ENCODE measurements around the gene RSKR.

Gene RSKR

DNA sequence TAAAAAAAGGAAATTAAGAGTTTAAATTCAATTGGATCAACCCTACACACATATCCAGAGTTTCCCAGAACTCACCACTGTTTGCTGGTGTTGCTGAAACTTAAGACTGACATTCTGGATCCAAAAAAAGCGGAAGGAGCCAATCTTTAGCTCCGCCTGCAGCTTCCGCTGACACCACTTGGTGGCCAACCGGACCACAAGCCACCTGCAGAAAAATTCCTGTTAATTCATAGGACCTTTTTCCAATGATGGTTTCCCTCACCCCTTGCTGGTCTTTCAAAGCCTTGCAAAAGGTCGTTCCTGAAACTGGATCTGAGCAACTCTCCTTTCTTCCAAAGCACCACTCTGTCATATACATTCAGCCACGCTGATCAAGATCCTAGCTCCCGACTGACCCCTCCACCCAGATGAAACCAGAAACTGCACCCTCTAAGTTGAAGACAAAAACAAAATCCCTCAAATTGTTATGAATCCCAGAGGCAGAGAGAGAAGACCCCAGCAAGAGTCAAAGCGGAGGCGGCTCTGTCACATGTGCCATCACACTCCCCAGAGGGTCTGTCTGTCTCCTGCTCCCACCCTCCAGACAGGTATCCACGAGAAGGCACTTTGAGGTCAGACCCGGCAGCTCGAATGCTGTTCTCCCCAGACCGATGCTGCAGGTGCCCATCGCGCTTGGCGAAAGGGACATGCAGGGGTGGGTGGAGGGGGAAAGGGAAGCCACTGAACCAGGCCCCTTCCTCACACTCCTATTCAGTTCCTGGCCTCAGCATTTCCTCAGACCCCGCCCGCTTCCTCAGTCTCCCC, 30.2 kb upstream of the RSKR start:
- H3K36me3 Mint-ChIP-seq: peaks cover 38 to 54% of the 10 kb centered on the region in 2 donors
- DNase-seq: peak; percentile 48

DNA sequence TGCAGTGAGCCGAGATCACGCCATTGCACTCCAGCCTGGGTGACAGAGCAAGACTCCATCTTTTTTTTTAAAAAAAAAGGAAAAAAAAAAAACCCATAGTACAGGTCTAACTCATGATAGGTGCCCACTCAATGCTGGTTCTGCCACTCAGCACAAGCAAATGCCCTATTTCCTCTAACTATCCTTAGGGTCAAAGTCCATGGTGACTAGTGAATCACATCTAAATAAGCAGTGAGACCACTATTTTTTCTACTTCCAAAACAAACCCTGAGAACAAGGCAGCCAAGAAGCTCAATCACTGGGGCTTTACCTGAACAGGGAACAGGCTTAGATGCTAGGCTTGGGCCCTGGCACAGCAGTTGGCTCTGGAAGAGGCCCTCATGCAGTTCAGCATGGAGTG, 27.6 kb upstream of the RSKR start:
- Mint-ChIP-seq H3K4me1 (peaks cover 30 to 33% of the 10 kb centered on the region in 2 donors), H3K9me3 (no peaks in the 10 kb centered on the region), H3K36me3 (peaks cover 46 to 61% of the 10 kb centered on the region in 2 donors), H3K27me3 (no peaks in the 10 kb centered on the region), H3K4me3 (no peak overlapping the region), H3K27ac (peak overlapping the region; percentile 67)
- no peak for ATAC-seq (replicated peaks)
- no peak for DNase-seq

More for the DNA sequence above, 30.2 kb upstream of the RSKR start:
- Mint-ChIP-seq H3K9me3 (no peaks in the 10 kb centered on the region), H3K4me3 (peak overlapping the region; percentile 92 to 94), H3K4me1 (peaks cover 28 to 44% of the 10 kb centered on the region in 2 donors), H3K27me3 (no peaks in the 10 kb centered on the region), H3K27ac (peak overlapping the region; percentile 95)
- ATAC-seq (replicated peaks): peak; percentile 21 to 22

DNA sequence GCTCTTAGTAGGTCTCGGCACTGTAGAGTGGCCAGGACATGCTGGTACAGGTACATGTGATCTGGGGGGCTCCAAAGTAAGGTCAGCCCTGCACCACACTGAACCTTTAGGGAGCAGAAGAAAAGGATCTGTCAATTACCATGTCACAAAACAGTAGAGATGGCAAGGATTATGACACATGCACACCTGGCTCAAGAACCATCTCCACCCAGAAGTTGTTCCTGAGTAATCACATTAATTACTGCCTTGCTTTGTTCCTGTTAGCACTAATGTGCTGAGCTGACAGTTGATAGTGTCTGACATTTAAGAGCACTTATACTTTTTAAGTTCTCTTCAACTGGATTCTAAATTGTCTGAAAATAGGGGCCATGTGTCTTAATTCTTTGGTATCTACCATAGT, 21.5 kb upstream of the RSKR start:
- no peak for ATAC-seq (replicated peaks)

DNA sequence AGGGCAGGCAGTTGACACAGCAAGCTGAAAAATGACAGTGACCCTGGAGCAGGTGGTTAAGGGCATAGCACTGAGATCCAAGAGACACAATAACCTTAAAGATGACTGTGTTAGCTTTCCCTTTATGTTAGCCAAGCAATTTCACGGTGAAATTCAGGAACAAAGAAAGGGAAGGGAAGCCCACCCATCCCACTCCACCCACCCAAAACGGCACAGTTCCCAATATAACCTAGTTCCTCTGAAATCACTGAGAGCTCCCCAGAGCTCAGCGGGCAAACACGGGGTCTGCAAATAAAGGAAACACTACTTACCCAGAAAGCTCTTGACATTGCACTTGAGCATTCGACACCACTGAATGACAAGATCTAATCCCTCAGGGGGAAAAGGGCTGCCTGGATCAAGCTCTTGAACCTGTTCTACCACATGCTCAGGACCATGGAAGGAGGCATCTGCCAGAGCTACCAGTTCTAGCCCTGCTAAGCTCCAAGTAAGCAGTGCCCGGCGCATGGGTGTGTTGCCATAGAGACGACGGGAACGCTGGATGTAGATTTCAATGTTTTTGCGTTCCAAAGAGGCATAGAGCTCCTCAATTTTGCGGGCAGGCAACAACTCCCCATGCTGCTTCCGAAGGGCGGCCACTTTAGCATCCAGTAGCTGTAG, 20.4 kb upstream of the RSKR start:
- ATAC-seq (replicated peaks) (no peak), DNase-seq (no peak)
- Mint-ChIP-seq H3K36me3 (peaks cover 55 to 76% of the 10 kb centered on the region in 2 donors), H3K4me1 (peaks cover 24 to 27% of the 10 kb centered on the region in 2 donors), H3K9me3 (no peaks in the 10 kb centered on the region), H3K27me3 (no peaks in the 10 kb centered on the region), H3K27ac (no peak overlapping the region), H3K4me3 (peak overlapping the region in 1 of 2 donors; percentile 17)

More for the DNA sequence above, 21.5 kb upstream of the RSKR start:
- no peak for DNase-seq
- no peaks in the 10 kb centered on the region for H3K9me3 Mint-ChIP-seq
- no peak overlapping the region for H3K27ac Mint-ChIP-seq
- H3K4me1 Mint-ChIP-seq: peaks cover 26 to 27% of the 10 kb centered on the region in 2 donors
- no peaks in the 10 kb centered on the region for H3K27me3 Mint-ChIP-seq
- peaks cover 63 to 80% of the 10 kb centered on the region in 2 donors for H3K36me3 Mint-ChIP-seq
- H3K4me3 Mint-ChIP-seq: no peak overlapping the region

DNA sequence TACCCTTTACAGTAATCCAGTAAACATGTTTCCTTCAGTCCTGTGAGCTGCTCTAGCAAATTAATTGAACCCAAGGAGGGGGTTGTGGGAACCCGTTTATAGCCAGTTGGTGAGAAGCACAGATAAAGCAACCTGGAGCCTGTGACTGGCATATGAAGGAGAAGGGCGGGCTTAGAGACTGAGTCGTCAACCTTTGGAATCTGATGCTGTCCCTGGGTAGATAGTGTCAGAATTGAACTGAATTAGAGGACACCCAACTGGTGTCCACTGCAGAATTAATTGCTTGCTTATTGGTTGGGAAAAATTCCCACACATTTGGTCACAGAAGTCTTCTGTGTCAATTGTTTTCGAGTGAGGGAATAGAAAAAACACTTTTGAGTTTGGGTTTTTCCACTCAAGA, 12.8 kb upstream of the RSKR start:
- DNase-seq: no peak
- Mint-ChIP-seq H3K4me1 (peaks cover 15 to 17% of the 10 kb centered on the region in 2 donors), H3K27ac (no peak overlapping the region), H3K9me3 (no peaks in the 10 kb centered on the region), H3K4me3 (no peak overlapping the region), H3K27me3 (no peaks in the 10 kb centered on the region), H3K36me3 (peaks cover 55 to 72% of the 10 kb centered on the region in 2 donors)
- ATAC-seq (replicated peaks): no peak

DNA sequence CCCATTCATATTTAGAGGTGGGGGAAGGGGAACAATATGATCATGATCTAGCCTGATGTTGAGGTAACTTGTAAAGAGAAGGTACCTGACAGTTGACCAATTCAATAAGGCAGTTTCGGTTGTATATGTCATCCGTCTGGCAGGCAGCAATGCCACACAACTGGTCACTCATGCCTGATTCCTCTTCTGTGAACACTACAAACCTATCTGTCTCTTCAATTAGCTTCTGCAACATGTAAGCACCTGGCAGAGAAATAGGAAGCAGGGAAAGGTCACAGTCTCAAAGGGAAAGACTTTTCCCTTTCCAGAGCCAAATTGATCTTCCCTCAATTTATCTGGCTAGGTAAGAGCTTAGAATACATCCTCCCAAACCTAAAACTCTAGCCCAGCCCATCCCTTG, 10.2 kb upstream of the RSKR start:
- ATAC-seq (replicated peaks): no peak
- no peaks in the 10 kb centered on the region for H3K9me3 Mint-ChIP-seq
- H3K4me1 Mint-ChIP-seq: peaks cover 10 to 21% of the 10 kb centered on the region in 2 donors
- H3K36me3 Mint-ChIP-seq: peaks cover 67 to 79% of the 10 kb centered on the region in 2 donors
- H3K4me3 Mint-ChIP-seq: no peak overlapping the region
- DNase-seq: no peak
- no peak overlapping the region for H3K27ac Mint-ChIP-seq
- no peaks in the 10 kb centered on the region for H3K27me3 Mint-ChIP-seq

DNA sequence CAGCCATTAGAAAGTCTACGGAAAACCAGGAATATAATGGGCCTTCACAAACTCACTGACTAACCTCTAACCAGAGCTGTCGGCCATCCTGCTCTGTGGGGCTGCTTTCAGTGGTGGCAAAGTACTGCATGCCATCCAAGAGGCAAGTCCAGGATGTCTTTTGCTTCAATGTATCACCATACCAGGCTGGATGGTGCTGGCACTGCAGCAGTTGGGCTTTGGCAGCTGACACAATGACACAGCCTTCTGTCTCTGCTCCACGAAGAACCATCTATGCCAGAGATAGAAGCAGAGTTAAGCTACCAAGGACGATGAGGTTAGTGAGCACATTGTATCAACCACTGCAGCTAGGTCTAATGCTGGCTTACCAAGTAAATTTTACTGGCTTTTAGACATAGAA, 9.7 kb upstream of the RSKR start:
- Mint-ChIP-seq H3K4me3 (no peak overlapping the region), H3K4me1 (peaks cover 10 to 21% of the 10 kb centered on the region in 2 donors), H3K36me3 (peaks cover 70 to 82% of the 10 kb centered on the region in 2 donors), H3K27ac (no peak overlapping the region), H3K27me3 (no peaks in the 10 kb centered on the region), H3K9me3 (no peaks in the 10 kb centered on the region)
- ATAC-seq (replicated peaks) (no peak), DNase-seq (no peak)

DNA sequence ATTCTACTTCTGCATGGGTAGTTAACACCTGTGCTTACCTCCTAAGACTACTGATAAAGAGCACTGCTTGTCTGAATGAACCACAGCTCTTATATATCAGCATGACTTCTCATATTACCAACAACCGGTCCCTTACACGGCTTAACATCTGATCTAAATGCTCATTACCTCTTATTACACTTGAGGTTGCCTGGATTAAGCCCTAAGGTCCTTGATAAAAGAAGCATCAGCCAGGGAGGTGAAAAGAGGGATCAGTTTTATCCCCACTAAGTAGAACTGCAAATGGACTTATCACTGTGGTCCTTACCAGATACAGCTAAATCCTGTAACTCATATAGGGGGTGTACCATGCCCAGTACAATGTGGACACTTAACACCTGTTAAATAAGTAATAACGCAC, 8.2 kb upstream of the RSKR start:
- no peak overlapping the region for H3K27ac Mint-ChIP-seq
- ATAC-seq (replicated peaks) (no peak), DNase-seq (no peak)
- no peaks in the 10 kb centered on the region for H3K27me3 Mint-ChIP-seq
- no peak overlapping the region for H3K4me3 Mint-ChIP-seq
- peaks cover 67 to 78% of the 10 kb centered on the region in 2 donors for H3K36me3 Mint-ChIP-seq
- H3K4me1 Mint-ChIP-seq: peaks cover 7 to 13% of the 10 kb centered on the region in 2 donors
- no peaks in the 10 kb centered on the region for H3K9me3 Mint-ChIP-seq

DNA sequence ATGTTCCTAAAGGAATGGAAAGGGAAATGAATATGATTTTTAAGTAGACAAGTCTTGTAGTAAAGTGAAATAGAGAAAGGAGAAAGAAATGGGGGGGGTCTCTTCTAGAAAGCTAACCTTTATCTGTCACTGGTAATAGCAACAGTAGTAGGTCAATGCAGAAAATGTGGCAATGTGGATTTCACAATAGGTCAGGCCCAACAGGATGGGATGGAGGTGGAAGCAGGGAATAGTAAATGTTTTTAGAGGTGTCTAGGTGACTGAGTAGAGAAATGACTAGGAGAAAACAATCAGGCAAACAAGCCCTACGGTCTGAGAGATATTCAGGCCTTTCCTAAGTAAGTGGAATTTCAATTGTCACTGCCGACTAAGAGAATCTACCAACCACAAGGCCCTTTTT, 6.0 kb upstream of the RSKR start:
- Mint-ChIP-seq H3K27ac (no peak overlapping the region), H3K4me1 (peaks cover 16 to 27% of the 10 kb centered on the region in 2 donors), H3K36me3 (peaks cover 72 to 81% of the 10 kb centered on the region in 2 donors), H3K4me3 (no peak overlapping the region), H3K27me3 (no peaks in the 10 kb centered on the region), H3K9me3 (no peaks in the 10 kb centered on the region)
- DNase-seq (no peak), ATAC-seq (replicated peaks) (no peak)

DNA sequence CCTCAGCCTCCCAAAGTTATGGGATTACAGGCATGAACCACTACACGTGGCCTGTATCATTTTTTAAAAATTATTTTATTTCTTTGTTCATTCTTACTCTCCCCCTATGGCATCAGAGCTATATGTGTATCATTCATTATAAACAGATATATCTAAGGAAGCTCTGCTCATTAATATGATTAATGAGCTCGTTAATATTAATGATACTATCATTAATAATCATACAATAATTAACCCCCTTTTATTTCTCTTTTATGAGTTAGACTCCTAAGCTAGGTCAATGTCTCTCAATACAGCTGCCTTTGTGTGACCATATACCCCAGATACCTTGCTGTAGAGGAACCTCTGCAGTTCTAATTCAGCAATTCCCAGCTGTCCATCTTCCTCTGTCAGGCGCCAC, 4.5 kb upstream of the RSKR start:
- H3K4me3 Mint-ChIP-seq: no peak overlapping the region
- no peaks in the 10 kb centered on the region for H3K9me3 Mint-ChIP-seq
- no peak overlapping the region for H3K27ac Mint-ChIP-seq
- peaks cover 73 to 85% of the 10 kb centered on the region in 2 donors for H3K36me3 Mint-ChIP-seq
- ATAC-seq (replicated peaks): no peak
- H3K4me1 Mint-ChIP-seq: peaks cover 26 to 43% of the 10 kb centered on the region in 2 donors
- no peaks in the 10 kb centered on the region for H3K27me3 Mint-ChIP-seq
- no peak for DNase-seq

DNA sequence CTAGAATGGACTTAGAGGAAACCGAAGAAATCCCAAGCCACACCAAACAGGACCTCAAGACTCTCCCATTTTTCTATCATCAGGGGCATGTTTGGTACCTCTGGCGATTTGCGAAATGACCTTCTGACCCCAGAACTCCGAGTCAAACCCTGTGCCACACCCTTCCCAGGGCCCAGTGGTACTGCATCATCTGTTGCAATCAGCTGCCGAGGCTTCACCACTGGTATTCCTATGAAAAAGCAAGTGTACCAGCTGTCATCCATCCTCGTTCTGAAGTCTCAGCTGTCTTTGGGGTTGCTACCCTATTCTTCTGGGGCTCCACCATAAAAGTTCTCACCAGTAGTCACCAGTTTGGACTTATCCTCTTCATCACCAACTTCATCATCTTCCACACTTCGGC, 2.3 kb upstream of the RSKR start:
- H3K9me3 Mint-ChIP-seq: no peaks in the 10 kb centered on the region

DNA sequence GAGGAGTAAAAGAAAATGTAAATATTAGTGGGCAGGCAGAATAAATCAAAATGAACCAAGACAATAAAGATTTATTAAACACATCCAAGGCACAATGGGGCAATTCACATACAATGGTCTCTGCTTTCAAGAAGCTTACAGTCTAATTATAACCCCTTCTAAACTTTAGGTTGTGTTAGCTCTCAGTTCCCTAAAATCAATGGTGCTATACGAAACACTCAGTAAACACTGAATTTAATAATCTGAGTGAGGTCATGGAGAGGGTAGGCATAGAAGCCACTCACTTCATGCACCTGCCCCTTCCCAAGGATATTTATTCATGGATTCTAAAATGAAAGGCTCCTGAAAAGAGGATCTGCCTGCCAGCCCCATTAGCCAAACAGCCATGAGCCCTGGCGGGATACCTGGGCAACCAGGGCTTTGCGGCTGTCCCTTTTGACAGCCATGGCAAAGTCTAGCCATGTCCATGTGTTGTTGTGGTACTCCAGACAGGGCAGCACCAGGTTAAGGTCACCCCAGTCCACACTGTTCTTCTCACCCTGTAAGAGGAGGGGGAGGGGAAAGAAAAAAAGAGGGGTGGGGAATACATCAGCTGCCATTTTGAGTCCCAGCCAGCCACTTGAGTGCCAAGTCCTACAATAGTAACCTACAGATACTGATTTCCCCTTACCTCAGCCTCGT, 1.4 kb upstream of the RSKR start:
- DNase-seq (no peak), ATAC-seq (replicated peaks) (peak; percentile 76 to 79)
- Mint-ChIP-seq H3K9me3 (no peaks in the 10 kb centered on the region), H3K27ac (no peak overlapping the region), H3K4me3 (no peak overlapping the region), H3K36me3 (peaks cover 72 to 78% of the 10 kb centered on the region in 2 donors), H3K4me1 (peaks cover 40 to 50% of the 10 kb centered on the region in 2 donors), H3K27me3 (no peaks in the 10 kb centered on the region)

More for the DNA sequence above, 2.3 kb upstream of the RSKR start:
- Mint-ChIP-seq H3K27ac (no peak overlapping the region), H3K27me3 (no peaks in the 10 kb centered on the region), H3K36me3 (peaks cover 70 to 80% of the 10 kb centered on the region in 2 donors), H3K4me3 (peak overlapping the region in 1 of 2 donors; percentile 17), H3K4me1 (peaks cover 38 to 50% of the 10 kb centered on the region in 2 donors)
- DNase-seq (no peak), ATAC-seq (replicated peaks) (no peak)

DNA sequence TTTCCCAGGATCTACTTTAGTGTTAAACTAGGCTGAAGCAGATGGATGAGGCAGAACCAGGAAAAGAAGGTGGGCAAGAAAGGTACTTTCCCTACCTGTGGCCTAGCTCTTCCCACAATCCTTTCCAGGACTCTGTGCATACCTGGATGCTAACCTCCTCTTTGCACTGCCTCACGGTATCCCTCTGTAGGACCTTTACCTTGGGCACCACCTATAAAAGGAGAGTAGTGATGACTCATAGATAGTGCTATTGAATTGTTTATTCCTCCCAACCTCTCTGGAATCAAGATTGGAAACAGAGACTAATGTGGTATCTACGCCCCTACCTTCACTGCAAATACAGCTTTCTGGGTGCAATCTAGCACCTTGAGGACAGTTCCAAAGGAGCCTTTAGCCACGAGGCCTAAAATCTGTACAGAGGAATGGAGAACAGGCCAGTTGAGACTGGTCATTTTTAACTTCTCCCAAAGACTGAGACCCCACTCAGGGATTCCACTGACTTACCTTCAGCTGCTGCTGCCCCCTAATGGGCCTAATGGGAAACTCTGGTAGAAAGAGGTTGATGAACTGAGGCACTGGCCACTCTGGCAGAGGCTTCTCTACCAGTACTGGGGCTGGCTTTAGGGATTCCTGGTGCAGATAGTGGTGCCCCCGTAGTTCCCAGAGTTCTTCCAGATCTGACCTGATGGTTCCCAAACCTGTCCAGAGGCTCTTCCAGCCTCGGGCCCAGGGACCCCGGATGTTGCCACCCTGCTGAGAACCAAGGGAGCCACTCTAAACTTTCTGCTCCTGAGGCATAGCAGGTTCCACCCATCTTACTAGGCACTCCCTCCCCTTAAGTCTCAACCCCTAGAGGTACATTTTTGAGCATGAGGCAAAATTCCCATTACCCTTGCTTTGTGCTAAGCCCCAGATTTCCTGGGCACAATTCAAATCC, 781 bp downstream of the RSKR start:
- H3K9me3 Mint-ChIP-seq: no peaks in the 10 kb centered on the region
- H3K27ac Mint-ChIP-seq: peak overlapping the region; percentile 80
- peaks cover 40 to 50% of the 10 kb centered on the region in 2 donors for H3K4me1 Mint-ChIP-seq
- DNase-seq: no peak
- no peak overlapping the region for H3K4me3 Mint-ChIP-seq
- H3K36me3 Mint-ChIP-seq: peaks cover 66 to 72% of the 10 kb centered on the region in 2 donors
- no peaks in the 10 kb centered on the region for H3K27me3 Mint-ChIP-seq
- ATAC-seq (replicated peaks): peak in 1 of 2 donors; percentile 51
